ENCODE data around the gene CDS1.
"Not testable (repeated sequence)": the region's sequence is repeated elsewhere in the genome, so short reads cannot be mapped to it uniquely, and the experiment has no call there.

CDS1 gene

DNA sequence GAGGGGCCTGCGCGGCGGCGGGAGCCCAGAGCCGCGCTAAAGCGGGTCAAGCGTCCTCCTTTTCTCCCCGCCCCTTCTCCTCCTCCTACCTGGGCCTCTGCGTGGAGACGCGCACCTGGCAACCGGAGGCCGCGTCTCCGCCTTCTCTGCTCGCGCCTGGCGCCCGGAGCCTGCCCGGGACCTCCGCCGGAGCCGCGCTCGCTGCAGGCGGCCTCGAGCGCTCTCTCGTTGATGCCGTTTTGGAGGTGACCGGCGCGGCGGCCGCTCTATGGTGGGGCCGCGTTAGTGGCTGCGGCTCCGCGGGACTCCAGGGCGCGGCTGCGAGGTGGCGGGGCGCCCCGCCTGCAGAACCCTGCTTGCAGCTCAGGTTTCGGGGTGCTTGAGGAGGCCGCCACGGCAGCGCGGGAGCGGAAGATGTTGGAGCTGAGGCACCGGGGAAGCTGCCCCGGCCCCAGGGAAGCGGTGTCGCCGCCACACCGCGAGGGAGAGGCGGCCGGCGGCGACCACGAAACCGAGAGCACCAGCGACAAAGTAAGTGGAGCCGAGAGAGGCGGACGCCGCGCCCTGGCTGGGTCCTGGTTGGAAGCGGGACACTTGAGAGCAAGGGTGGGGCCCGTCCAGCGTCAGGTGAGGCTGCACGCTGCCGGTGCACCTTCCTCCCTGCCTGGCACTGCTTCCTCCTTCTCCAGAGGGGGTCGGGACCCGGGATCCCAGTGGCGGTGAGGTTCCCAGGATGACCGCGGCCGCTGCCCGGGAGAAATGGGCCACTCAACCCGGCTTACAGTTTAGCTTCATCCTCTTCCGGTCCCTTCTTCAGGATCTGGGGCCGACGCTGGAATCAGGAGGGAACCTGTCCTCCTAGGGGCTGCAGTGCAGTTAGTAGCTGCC is at the start of gene CDS1:
Gene CDS1 (plus strand): TSS at position 140 of the 888 bp plus-strand sequence. CDS start 275 bp downstream, at position 415.
- DNase-seq = no peak

DNA sequence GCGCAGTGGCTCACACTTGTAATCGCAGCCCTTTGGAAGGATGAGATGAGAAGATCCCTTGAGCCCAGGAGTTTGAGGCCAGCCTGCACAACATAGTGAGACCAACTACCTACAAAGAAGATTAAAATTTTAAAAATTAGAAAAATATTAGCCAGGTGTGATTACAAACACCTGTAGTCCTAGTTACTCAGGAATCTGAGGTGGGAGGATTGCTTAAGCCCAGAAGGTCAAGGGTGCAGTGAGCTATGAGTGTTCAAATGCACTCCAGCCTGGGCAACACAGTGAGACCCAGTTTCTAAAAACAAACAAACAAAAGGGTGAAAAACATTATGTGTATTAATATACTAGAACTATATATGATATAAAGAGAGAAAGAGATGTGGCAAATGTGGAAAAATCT is 47.0 kb upstream of the CDS1 start:
- DNase-seq = no peak

DNA sequence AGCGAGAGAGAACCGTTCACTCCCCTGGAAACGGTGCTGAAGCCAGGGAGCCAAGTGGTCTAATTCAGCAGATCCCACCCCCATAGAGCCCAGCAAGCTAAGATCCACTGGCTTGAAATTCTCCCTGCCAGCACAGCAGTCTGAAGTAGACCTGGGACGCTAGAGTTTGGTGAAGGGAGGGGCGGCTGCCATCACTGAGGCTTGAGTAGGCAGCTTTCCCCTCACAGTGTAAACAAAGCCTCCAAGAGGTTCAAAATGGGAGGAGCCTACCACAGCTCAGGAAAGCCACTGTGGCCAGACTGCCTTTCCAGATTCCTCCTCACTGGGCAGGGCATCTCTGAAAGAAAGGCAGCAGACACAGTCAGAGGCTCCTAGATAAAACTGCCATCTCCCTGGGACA is 37.8 kb upstream of the CDS1 start:
- no peak for DNase-seq

DNA sequence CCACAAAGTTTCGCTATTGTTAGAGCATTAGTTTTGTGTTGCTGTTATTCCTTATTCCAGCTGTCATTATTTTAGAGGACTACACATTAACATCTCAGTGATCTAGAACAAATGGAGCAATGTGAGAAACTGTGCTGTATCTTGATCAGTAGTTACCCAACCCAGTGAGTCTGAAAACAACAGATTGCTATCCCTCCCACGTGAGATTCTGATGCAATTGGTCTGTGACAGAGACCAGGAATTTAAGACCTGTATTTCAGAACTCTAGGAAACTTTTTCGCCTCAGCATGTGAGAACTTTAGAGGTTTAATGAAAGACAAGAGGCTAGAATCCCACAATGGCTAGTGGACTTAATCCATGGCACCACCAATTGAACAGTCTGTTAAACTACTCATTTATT is 35.7 kb upstream of the CDS1 start:
- DNase-seq = no peak

DNA sequence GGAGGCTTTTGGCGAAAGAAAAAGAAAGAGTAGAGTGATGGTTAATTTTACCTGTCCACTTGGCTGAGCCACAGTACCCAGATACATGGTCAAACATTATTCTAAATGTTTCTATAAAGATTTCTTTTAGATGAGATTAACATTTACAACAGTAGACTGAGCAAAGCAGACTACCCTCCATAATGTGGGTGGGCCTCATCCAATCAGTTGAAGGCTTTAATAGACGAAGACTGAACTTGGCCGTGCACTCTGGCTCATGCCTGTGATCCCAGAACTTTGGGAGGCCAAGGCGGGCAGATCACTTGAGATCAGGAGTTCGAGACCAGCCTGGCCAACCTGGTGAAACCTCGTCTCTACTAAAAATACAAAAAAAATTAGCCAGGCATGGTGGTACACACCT is 33.7 kb upstream of the CDS1 start:
- not testable (repeated sequence) for DNase-seq

DNA sequence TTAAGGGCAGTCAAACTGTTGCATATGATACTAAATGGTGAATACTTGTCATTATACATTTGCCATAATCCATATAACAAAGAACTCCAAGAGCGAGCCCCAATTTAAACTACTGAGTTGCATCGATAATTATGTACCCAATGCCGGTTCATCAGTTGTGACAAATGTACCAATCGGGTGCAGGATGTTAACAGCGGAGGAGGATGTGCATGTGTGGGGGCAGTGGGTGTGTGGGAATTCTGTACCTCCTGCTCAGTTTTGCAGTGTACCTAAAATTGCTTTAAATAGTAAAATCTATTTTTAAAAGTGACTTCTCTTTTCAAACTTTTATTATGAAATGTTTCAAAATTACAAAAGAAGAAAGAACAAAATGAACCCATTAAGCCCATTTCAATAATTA is 20.8 kb upstream of the CDS1 start:
- no peak for DNase-seq

DNA sequence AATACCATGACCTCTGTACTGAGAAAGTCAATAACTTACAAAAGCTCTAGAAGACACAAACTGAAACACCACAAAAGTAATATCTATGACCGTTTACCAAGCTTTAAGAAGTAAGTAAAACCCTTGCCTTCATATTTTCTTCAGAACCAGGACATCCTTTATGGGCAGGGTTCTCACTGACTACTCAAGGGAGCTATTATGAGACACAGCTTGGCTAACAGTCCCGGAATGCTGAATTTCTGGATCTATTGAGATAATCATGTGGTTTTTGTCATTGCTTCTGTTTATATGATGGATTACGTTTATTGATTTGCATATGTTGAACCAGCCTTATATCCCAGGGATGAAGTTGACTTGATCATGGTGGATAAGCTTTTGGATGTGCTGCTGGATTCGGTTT is 19.9 kb upstream of the CDS1 start:
- DNase-seq = no peak

DNA sequence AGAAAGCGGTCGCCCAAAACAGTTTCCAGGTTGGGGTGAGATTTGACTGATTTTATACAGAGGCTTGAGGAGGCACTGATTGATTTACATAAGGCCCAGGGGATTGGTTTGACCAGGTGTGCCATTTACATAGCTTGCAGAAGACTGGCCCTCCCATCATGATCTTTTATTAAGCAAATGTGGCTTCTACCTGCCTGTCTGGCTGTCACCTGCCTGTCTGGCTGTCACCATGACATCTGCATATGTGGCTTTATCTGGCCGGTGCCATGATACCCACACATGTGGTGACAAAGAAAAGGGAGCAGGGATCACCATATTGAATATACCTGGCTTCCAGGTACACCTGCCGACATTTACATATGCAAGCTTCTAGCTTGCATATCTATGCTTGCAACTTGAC is 17.0 kb upstream of the CDS1 start:
- no peak for DNase-seq

DNA sequence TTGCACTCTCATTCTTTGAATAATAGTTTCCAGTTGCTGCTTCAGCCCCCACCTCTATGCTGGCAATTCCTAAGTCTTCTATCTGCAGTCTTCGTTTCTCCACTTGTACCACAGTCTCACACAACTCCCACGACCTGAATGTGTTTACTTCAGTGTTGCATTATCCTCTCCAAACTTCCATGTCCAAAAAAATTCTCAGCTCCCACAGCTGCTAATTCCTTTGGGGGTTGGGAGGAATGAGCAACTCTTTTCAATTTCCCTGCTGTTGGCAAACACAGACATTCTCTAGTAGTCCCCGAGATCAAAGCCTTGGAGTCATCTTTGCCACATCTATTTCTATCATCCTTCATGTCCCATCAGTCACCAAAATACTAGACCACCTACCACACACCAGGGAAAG is 14.4 kb upstream of the CDS1 start:
- no peak for DNase-seq

DNA sequence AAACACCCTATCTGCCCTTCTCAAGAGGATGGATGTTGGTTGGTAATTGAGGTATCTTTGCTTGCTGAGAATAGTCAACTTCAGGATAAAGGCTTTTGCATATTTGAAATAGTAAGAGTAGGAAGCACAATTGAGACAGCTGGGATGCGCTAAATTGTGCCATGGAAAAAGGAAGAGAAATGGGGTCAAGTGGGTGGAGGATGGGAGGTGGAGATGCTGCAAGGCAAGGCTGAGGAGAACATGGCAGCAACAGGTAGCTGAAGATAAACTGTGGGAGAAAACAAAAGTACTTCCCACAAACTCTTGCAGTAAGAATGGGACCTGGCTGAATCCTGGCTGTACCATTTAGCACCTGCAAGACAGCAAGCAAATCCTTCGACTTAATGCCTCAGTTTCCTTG is 13.9 kb upstream of the CDS1 start:
- DNase-seq = no peak

DNA sequence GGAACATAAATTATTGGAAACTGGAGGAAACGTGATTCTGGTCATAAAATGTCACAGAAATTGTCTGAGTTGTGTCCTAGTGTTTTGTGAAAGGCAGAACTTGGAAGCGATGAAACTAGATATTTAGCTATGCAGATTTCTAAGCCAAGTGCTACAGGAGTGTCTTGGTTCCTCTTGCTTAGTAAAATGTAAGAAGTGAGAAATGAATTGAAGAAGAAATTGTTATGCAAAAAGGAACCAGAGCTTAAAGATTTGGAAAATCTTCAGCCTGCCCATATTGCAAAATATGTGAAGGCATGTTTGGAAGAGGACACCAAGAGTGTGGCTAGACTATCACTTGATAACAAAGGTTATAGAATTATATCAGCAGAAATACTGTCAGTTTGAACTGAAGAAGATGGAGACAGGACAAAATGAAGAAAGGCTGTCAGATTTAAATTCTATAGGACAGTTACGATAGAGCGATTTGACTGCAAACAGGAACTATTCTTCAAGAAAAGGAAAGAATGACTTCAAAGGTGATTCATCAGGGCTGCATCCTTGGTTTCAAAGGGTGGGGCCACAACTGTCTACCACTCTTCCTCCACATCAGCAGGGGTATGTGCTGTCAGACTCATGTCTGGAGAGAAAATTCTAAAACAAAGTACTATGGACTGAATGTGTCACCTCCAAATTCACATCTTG is 9.4 kb upstream of the CDS1 start:
- no peak for DNase-seq

DNA sequence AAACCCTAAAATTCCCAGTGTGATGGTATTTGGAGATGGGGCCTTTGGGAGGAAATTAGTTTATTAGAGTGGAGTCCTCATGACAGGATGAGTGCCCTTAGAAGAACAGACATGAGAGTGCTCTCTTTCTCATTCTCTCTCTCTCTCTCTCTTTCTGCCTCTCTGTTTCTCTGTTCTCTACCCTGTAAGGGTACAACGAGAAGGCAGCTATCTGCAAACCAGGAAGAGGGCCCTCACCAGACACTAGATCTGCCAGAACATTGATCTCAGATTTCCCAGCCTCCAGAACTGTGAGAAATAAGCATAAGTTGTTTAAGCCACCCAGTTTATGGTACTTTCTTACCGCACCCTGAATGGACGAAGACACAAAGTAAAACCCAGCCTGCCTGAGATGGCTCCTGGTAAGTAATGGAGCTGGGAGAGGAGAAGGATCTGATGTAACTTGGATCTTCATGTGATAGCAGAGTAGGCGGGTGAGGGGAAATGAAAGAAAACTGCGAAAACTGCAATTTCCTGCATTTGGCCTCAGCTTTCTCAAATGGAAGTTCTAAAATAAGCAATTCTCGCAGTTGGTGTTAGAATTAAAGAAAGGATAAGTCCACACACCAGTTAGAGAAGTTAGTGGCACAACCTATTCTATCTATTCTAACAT is 8.7 kb upstream of the CDS1 start:
- no peak for DNase-seq

DNA sequence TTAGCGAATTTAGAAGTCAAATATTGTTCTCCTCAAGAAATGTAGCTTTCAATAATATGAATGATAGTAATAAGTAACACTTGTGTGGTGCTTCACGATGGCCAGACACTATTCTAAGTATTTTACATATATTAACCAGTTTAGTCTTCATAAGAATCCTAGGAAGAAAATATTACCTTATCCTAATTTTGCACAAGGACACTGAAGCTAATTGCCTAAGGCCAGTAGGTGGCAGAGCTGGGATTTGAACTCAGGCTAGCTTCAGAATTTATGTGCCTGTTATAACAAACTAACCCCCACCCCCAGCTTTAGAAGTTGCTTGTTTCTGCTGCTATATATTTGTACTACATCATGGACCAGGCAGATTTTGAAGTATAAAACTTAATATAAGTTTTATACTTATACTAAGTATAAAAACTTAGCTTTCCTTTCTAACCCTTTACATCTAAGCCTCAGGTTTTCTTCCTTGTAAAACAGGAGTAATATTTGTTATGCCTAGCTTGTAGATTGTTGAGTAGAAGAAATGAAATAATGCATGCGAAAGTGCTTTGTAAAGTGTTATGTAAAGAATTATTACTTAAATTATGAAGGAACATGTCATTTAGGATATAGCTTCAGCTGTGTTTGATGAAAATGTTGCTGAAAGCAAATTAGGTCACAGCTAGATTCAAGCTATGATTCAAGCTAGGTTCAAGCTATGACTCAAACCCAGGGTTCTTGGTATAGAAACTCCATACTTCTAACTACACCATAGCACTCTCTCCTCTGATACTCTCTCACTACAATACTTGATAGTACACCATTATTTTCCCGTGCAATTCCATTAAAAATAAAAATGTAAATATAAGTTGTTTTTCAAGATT is 4.2 kb upstream of the CDS1 start:
- peak; percentile 13 for DNase-seq

DNA sequence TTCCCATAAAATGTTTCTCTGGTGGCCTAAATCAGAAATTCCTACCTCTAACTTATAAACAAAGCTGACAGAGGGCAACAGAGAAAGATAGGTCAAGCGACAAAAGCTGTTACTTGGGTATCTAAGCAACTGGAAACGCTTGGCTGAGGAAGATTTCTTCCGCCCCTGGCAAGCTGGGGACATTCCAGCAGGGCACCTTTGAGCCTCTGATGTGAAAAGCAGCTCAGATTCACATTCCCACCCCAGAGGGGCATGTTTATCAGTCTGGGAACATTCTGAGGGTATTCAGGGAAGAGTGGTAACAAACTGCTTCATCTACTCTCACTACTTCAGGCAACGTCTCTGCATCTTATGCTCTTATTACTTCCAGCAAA is 3.5 kb upstream of the CDS1 start:
- no peak for DNase-seq

DNA sequence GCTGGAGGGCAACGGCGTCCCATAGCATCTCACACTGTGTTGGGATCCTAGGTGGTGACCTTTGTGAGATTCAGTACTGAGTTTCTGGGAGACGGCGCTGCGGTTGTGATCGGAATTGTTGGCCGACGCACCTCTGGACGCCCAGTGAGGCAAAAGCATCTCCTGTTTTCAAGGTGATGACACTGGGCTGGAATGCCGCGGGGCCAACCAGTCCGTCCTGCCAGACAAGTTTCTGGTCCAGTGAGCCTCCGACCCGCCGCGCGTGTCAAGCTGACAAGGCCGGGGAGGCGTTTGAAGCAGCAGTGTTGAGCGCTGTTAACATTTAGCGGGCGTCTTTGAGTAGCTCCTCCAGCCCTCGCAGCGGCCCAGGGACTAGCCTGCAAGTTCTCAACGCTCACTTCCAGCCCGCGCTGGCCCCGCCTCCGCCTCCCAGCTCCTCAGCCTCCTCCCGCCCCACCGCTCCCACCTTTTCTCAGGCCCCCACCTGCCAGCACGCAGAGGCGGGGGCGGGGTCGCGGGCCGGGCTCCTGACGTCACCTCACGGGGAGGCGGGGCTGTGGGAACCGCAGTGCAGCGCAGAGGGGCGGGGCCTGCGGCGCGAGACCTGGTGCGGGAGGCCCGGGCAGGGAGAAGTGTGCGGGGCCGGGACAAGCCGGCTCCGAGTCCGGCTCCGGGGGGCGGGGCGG is 482 bp upstream of the CDS1 start:
- peak; percentile 96 for DNase-seq

DNA sequence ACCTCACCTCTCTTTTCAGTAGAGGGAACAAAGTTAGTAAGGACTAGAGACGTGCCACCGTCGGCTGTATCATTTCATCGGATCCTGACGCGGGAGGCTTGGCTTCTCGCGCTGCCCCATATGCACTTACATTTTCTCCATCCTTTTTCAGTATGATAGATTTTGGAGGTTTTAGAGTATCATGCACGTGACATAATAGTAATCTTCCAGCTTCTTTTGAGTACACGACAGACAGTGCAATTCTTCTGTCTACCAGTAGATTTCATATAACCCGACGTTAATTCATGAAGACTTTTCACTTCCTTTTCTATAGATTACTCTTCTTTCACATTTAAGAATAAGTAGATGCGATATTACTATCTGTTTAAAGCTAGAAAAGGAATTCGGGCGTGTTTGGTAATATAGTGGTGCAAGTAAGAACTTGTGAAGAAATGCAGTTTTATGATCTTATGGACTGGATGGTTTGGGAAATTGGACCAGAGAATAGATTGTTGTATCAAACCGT is 1.0 kb downstream of the CDS1 start:
- peak; percentile 3 for DNase-seq

DNA sequence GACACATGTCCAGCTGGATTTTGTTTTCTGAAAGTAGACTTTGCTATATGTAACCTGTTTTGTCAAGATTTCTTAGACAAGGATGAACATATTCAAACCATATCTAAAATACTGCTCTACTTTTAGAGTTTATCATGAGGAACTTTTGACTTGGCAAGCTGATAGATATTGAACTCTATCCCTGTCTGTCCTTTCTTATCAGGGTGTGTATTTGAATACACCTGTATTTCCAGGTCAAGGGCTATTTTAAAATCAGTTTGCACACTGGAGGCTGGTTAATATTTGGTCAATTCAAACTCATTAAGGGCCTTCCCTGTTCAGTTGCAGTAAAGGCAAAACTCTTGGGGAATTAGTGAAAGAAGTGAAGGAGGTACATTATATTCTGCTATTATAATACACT is 2.3 kb downstream of the CDS1 start:
- DNase-seq = no peak

DNA sequence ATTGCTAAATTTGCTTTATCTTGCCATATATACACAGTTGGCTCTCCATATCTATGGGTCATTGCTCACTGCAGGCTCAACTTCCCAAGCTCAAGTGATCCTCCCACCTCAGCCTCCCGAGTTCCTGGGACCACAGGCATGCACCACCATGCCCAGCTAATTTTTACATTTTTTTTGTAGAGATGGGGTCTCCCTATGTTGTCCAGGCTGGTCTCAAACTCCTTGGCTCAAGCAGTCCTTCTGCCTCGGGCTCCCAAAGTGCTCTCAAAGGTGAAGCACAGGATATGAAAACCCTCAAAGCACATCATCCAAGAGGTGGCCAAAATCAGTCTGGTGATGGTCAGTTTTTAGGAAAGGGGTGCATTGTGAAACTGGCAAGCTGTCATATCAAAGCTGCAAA is 11.8 kb downstream of the CDS1 start:
- DNase-seq = no peak

DNA sequence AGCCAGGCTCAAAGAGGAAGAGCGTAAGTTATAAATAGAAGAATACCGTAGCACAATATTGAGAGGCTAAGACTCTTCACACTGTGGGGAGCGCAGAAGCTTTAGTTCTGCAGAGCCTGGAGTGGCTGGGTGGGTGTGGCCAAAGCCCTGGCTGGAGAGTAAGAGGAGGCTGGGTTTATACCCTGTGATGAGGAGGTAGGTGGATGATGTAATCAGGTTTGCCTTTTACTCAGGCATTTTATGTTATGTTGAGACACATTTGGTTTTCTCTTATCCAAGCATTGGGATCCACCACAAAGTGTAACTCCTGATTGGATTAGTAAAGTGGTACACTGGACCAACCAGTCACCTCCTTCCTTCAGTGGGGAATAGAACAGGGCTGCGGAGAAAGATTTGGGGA is 13.9 kb downstream of the CDS1 start:
- DNase-seq = no peak

DNA sequence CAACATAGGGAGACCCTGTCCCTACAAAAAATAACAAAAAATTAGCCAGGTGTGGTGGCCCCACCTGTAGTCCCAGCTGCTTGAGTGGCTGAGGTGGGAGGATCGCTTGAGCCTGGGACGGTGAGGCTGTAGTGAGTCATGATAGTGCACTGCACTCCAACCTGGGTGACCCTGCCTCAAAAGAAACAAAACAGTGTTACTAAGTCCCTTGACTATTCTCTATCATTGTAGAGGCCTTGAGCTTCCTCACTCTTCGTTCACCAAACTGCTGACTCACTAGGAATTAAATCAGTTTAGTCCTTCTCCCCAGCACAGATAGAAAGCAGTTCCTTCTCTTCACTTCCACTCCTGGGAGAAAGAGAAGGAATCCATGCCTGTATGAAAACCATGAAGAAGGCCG is 14.5 kb downstream of the CDS1 start:
- DNase-seq = no peak

DNA sequence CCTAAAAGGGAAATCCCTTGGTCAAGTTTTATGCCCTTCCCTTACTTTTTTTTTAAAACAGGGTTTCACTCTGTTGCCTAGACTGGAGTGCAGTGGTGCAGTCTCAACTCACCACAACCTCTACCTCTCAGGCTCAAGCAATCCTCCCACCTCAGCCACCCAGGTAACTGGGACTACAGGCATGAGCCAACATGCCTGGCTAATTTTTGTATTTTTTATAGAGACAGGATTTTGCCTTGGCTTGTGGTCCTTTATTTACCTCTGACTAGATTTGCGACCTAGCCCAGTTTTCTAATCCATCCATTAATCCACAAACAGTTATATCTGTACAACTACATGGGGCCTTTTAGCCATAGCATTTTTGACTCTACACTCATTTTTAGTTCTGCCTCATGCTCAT is 23.7 kb downstream of the CDS1 start:
- DNase-seq = no peak

DNA sequence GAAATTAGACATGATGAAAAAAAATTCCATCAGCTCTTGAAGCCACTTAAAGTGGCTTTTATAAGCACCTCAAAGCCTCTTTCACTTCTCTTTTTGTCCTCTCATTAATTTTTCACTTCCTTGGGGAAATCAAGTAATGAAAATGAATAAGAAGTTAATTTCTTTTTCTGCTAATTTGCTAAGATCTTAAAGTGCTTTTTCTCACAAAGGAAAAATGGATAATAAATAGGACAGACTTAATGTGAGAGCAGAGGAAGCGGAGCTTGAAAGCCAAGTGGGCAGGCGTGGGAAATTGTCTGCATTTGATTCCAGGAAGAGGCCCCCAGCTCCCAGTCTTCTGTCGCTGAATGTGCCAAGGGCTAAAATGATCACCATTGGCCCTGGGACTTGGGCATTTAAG is 28.6 kb downstream of the CDS1 start:
- DNase-seq = no peak

All from CD4-positive, alpha-beta T cell treated with Interleukin-6 for 4 hours (primary cell).